ENCODE measurements around the gene SLC35B2. TPM values are rescaled to one million over a fixed set of nuclear protein-coding genes. Genes with fewer than 3 reads are reported as not detected.

SLC35B2 gene, protein sequence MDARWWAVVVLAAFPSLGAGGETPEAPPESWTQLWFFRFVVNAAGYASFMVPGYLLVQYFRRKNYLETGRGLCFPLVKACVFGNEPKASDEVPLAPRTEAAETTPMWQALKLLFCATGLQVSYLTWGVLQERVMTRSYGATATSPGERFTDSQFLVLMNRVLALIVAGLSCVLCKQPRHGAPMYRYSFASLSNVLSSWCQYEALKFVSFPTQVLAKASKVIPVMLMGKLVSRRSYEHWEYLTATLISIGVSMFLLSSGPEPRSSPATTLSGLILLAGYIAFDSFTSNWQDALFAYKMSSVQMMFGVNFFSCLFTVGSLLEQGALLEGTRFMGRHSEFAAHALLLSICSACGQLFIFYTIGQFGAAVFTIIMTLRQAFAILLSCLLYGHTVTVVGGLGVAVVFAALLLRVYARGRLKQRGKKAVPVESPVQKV
- total RNA-seq (2014; rRNA removed; shearing (Covaris generic); ENCODE audit: low replicate concordance) = 30.0 and 49.9 TPM in 2 replicates

DNA sequence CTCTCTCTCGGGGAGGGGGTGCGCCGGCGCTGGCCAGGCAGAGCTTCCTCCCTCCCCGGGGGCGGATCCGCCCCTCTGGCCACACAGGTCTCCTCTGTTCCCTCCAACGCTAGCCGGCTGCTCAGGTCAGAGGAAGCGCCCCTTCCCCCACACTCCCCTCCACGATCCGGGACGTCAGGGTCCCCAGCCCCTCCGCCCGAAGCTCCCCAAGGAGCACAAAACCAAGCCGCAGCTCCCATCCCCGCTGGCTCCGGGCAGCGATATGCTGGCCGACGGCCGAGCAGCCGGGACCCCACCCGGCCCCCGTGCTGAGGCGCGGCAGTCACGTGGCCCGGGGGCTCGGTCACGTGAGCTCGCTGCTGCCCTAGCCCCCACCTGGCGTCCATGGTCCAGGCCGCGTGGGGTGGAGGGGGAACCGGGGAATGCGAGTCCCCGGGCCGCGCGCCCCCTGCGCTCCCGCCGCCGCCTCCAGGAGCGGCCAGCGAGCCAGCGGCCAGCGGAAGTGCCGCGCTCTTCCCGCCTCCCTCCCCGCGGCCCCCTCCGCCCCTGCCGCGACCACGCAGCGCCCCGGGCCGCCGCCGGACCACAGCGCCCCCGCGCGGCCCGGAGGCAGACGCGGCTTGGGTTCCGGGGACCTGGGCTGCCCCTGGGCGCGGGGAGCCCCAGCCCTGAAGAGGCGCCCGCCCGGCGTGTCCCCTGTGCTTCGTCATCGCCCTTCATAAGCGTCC, at the start of gene SLC35B2:
Gene SLC35B2, minus strand, starts transcription at position 504 of the 728 bp plus-strand sequence. Its CDS starts 118 bp downstream, at position 386.
- no peaks in the 10 kb centered on the region for H3K9me3 ChIP-seq (ENCODE audit: low read length)
- peak within 1 kb of the TSS; percentile 76 for H2AFZ ChIP-seq (ENCODE audit: low read length)
- no peaks in the 10 kb centered on the region for H3K27me3 ChIP-seq (ENCODE audit: low read length)
- peaks cover 13% of the 10 kb centered on the region for H3K79me2 ChIP-seq (ENCODE audit: low read length)
- peak within 1 kb of the TSS; percentile 53 for H3K27ac ChIP-seq (ENCODE audit: low read length)
- H3K9ac ChIP-seq (ENCODE audit: low read length) = peak within 1 kb of the TSS; percentile 92
- H3K4me1 ChIP-seq (ENCODE audit: low read length) = peaks cover 68% of the 10 kb centered on the region
- peaks cover 6% of the 10 kb centered on the region for H4K20me1 ChIP-seq (ENCODE audit: insufficient read depth, low read depth, low read length)
- H3K36me3 ChIP-seq (ENCODE audit: insufficient read depth, low read length) = peaks cover 30% of the 10 kb centered on the region
- H3K4me3 ChIP-seq (ENCODE audit: low read length) = peak within 1 kb of the TSS; percentile 96
- H3K9me2 ChIP-seq (replicated peaks; ENCODE audit: insufficient read depth, low read length) = no peaks in the 10 kb centered on the region
- peak within 1 kb of the TSS; percentile 95 for H3K4me2 ChIP-seq (ENCODE audit: low read depth, low read length, poor library complexity, severe bottlenecking)
- peak; percentile 91 for DNase-seq

DNA sequence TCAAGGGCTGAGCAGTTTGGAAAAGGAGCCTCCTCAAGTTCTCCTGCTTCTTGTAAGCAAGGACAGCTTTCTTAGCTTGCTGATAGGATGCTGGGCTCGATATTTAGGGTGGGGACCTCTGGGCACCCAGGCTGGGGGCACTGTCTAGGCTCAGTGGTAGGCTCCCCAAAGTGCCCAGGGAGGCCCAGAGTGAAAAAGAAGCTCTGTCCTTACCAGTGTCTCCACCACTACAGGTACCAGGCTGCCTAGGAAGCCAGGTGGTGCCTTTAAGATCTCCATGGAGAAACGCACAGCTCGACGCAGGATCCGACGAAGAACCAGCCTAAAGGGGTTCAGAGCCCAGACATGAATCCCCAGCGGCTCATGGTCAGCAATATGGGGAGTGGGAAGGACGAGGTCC, 49.4 kb upstream of the SLC35B2 start:
- Histone ChIP-seq H3K27ac (ENCODE audit: low read length) (no peak overlapping the region), H3K4me1 (ENCODE audit: low read length) (peaks cover 3% of the 10 kb centered on the region), H3K4me2 (ENCODE audit: low read depth, low read length, poor library complexity, severe bottlenecking) (no peak overlapping the region), H3K9me3 (ENCODE audit: low read length) (no peaks in the 10 kb centered on the region), H2AFZ (ENCODE audit: low read length) (no peak overlapping the region), H3K9ac (ENCODE audit: low read length) (no peak overlapping the region), H3K4me3 (ENCODE audit: low read length) (no peak overlapping the region), H3K36me3 (ENCODE audit: insufficient read depth, low read length) (peaks cover 9% of the 10 kb centered on the region; the same call in 1 of the 2 replicates), H3K79me2 (ENCODE audit: low read length) (peaks cover 5% of the 10 kb centered on the region), H4K20me1 (ENCODE audit: insufficient read depth, low read depth, low read length) (no peaks in the 10 kb centered on the region), H3K9me2 (replicated peaks; ENCODE audit: insufficient read depth, low read length) (no peaks in the 10 kb centered on the region), H3K27me3 (ENCODE audit: low read length) (no peaks in the 10 kb centered on the region)
- DNase-seq = no peak

DNA sequence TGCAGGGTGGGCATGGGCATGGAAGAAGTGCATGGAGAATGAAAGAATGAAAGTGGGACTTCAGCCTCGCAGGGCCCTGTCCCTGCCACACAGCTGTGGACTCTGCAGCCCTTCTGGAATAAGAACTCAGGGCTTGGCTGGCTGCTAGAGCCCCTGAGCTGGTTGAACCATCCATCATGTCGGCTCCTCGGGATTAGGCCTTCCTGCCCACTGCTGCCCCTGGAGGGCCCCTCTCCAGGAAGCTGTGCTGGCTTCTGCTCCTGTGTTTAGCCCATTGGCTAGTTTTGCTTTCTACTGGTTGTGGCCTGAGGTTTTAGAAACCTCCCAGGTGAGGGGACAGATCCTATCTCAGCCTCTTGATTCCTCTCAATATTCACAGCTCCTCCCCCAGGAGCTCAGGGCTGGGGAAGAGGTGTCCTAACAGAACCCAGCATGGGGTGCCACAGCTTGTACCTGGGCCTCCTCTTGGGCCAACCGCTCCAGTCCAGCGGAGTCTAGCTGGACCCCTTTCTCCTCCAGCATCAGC, 47.9 kb upstream of the SLC35B2 start:
- no peak overlapping the region for H3K4me3 ChIP-seq (ENCODE audit: low read length)
- H3K9me2 ChIP-seq (replicated peaks; ENCODE audit: insufficient read depth, low read length) = no peaks in the 10 kb centered on the region
- H3K9me3 ChIP-seq (ENCODE audit: low read length) = no peaks in the 10 kb centered on the region
- no peaks in the 10 kb centered on the region for H3K4me1 ChIP-seq (ENCODE audit: low read length)
- H3K27me3 ChIP-seq (ENCODE audit: low read length) = no peaks in the 10 kb centered on the region
- H3K4me2 ChIP-seq (ENCODE audit: low read depth, low read length, poor library complexity, severe bottlenecking) = no peak overlapping the region
- no peak overlapping the region for H3K27ac ChIP-seq (ENCODE audit: low read length)
- H3K9ac ChIP-seq (ENCODE audit: low read length) = no peak overlapping the region
- H3K36me3 ChIP-seq (ENCODE audit: insufficient read depth, low read length) = peaks cover 8% of the 10 kb centered on the region; the same call in 1 of the 2 replicates
- DNase-seq = no peak
- H4K20me1 ChIP-seq (ENCODE audit: insufficient read depth, low read depth, low read length) = no peaks in the 10 kb centered on the region
- H3K79me2 ChIP-seq (ENCODE audit: low read length) = no peaks in the 10 kb centered on the region
- no peak overlapping the region for H2AFZ ChIP-seq (ENCODE audit: low read length)

DNA sequence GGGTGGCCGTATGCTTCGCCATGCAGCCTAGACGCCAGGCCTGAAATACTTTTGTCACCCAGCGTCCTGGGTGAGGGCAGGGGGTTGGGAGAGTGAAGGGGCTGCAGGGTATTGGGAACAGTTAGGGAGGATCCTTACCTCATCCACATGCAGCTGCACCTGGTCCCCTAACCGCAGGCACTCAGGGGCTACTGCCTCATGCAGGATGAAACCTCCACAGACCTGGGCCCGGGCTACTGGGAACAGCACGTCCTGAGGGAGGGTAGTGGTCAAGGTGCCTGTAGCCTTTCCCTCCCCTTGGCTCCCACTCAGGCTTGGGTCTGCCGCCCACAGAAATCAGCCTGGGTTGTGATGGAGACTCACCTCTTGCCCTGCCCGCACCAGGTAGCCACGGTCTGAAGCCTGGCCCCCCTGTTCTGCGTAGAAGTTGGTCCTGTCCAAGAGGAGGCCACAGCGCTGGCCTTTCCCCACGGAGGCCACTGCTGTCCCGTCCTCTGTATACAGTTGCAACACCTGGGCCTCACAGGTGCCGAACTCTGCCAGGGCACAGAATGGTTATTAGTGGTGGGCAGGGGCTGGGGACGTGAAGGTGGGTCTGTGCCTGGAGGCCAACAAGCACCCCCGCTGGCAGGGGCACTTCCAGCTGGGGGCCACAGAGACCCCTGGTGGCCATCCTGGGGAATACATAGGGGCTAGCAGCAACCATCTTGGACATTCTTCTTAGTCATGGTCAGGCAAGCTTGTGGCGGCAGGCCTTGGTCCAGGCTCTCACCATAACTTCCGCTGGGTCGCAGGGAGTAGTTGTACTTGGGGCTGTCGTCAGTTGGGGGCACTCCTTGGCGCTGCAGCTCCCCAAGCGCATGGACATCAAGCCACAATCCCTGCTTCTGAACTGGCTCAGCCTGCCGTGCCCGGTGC, 47.2 kb upstream of the SLC35B2 start:
- no peaks in the 10 kb centered on the region for H3K79me2 ChIP-seq (ENCODE audit: low read length)
- no peak overlapping the region for H3K9ac ChIP-seq (ENCODE audit: low read length)
- H3K4me2 ChIP-seq (ENCODE audit: low read depth, low read length, poor library complexity, severe bottlenecking) = no peak overlapping the region
- no peaks in the 10 kb centered on the region for H4K20me1 ChIP-seq (ENCODE audit: insufficient read depth, low read depth, low read length)
- no peaks in the 10 kb centered on the region for H3K27me3 ChIP-seq (ENCODE audit: low read length)
- peak; percentile 64 for DNase-seq
- no peak overlapping the region for H3K4me3 ChIP-seq (ENCODE audit: low read length)
- H2AFZ ChIP-seq (ENCODE audit: low read length) = no peak overlapping the region
- no peaks in the 10 kb centered on the region for H3K4me1 ChIP-seq (ENCODE audit: low read length)
- H3K9me3 ChIP-seq (ENCODE audit: low read length) = no peaks in the 10 kb centered on the region
- no peaks in the 10 kb centered on the region for H3K9me2 ChIP-seq (replicated peaks; ENCODE audit: insufficient read depth, low read length)
- peaks cover 1% of the 10 kb centered on the region; the same call in 1 of the 2 replicates for H3K36me3 ChIP-seq (ENCODE audit: insufficient read depth, low read length)
- H3K27ac ChIP-seq (ENCODE audit: low read length) = no peak overlapping the region

DNA sequence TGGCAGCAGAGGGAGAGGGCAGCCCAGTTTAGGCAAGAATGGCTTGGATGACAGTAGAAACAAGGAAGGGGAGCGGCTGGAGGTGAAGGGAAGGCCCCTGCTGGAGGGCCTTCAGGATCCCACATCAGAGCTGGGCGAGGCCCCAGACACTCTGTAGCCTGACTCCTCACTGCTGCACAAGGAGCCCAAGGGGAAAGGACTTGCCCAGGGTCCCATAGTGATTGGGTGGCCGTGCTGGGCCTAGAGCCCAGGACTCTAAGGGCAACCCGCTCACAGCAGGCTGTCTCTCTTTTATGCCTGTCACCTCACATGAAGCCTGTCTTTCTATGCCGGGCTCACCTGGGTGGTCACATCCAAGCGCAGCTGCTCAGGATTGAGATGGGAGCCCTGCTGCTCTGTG, 46.5 kb upstream of the SLC35B2 start:
- H3K27ac ChIP-seq (ENCODE audit: low read length) = no peak overlapping the region
- no peaks in the 10 kb centered on the region for H4K20me1 ChIP-seq (ENCODE audit: insufficient read depth, low read depth, low read length)
- H3K4me1 ChIP-seq (ENCODE audit: low read length) = no peaks in the 10 kb centered on the region
- no peaks in the 10 kb centered on the region for H3K9me3 ChIP-seq (ENCODE audit: low read length)
- H3K9me2 ChIP-seq (replicated peaks; ENCODE audit: insufficient read depth, low read length) = no peaks in the 10 kb centered on the region
- H3K79me2 ChIP-seq (ENCODE audit: low read length) = no peaks in the 10 kb centered on the region
- no peak overlapping the region for H2AFZ ChIP-seq (ENCODE audit: low read length)
- no peak overlapping the region for H3K4me3 ChIP-seq (ENCODE audit: low read length)
- no peak overlapping the region for H3K9ac ChIP-seq (ENCODE audit: low read length)
- H3K27me3 ChIP-seq (ENCODE audit: low read length) = no peaks in the 10 kb centered on the region
- no peak for DNase-seq
- H3K4me2 ChIP-seq (ENCODE audit: low read depth, low read length, poor library complexity, severe bottlenecking) = no peak overlapping the region
- H3K36me3 ChIP-seq (ENCODE audit: insufficient read depth, low read length) = no peaks in the 10 kb centered on the region

DNA sequence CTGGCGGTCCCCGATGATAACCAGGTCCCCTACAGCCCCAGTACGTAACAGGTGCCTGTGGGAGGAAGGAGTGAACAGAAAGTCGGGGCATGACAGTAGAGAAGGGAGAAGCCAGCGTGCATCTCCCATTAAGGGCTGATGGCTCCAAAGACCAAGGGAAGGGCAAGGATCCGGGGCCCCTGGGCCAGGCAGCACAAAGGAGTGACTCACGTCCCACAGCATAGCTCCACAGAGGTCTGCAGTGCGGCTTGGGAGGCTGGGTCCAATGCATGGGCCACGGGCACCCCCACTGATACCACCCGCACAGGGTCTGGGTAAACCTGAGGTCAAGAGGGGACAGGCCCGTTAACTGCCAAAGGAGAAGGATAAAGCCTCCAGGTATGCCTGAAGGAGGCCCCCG, 45.5 kb upstream of the SLC35B2 start:
- DNase-seq = no peak
- Histone ChIP-seq H2AFZ (ENCODE audit: low read length) (no peak overlapping the region), H3K36me3 (ENCODE audit: insufficient read depth, low read length) (no peaks in the 10 kb centered on the region), H3K4me2 (ENCODE audit: low read depth, low read length, poor library complexity, severe bottlenecking) (no peak overlapping the region), H4K20me1 (ENCODE audit: insufficient read depth, low read depth, low read length) (no peaks in the 10 kb centered on the region), H3K27ac (ENCODE audit: low read length) (no peak overlapping the region), H3K4me1 (ENCODE audit: low read length) (no peaks in the 10 kb centered on the region), H3K9ac (ENCODE audit: low read length) (no peak overlapping the region), H3K4me3 (ENCODE audit: low read length) (no peak overlapping the region), H3K9me3 (ENCODE audit: low read length) (no peaks in the 10 kb centered on the region), H3K79me2 (ENCODE audit: low read length) (no peaks in the 10 kb centered on the region), H3K27me3 (ENCODE audit: low read length) (no peaks in the 10 kb centered on the region), H3K9me2 (replicated peaks; ENCODE audit: insufficient read depth, low read length) (no peaks in the 10 kb centered on the region)

DNA sequence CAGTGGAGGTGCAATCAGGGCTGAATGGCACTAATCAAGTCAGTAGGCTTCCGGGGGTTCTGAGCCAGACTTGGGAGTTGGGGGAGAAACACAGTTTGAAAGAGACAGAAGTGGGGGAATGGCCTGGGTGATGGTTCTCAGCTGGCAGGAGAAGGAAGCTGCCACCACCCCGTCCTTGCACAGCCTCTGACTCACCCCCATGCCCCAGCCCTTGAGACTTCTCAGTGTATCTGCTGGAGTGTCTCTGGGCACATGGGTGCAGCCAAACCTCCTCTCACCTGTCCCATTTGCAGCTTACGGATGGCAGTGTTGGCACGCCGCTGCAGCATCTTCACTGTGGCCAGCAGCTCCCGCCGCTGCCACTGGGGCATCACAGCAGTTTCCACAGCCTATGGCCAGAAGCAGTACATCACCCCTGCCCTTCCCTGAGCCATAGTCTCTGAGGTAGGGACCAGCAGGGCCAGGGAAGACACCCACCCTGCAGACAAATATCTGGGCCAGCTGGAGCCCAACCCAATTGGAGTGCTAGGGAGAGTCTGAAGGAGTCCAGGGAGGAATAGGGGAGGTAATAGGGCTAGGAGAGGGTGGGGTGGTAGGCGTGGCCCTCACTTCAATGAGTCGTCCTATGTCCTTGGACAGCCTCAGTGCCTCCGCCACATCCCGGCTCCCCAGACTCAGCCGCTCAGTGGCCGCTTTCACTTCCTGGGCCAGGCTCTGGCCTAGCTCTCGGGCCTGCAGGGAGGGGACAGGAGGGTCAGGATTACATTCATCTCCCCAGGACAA, 44.6 kb upstream of the SLC35B2 start:
- H3K9me3 ChIP-seq (ENCODE audit: low read length) = no peaks in the 10 kb centered on the region
- H4K20me1 ChIP-seq (ENCODE audit: insufficient read depth, low read depth, low read length) = no peaks in the 10 kb centered on the region
- H3K4me3 ChIP-seq (ENCODE audit: low read length) = no peak overlapping the region
- no peak for DNase-seq
- no peaks in the 10 kb centered on the region for H3K4me1 ChIP-seq (ENCODE audit: low read length)
- H3K79me2 ChIP-seq (ENCODE audit: low read length) = no peaks in the 10 kb centered on the region
- no peak overlapping the region for H2AFZ ChIP-seq (ENCODE audit: low read length)
- H3K9me2 ChIP-seq (replicated peaks; ENCODE audit: insufficient read depth, low read length) = no peaks in the 10 kb centered on the region
- H3K36me3 ChIP-seq (ENCODE audit: insufficient read depth, low read length) = no peaks in the 10 kb centered on the region
- H3K4me2 ChIP-seq (ENCODE audit: low read depth, low read length, poor library complexity, severe bottlenecking) = no peak overlapping the region
- no peaks in the 10 kb centered on the region for H3K27me3 ChIP-seq (ENCODE audit: low read length)
- no peak overlapping the region for H3K27ac ChIP-seq (ENCODE audit: low read length)
- H3K9ac ChIP-seq (ENCODE audit: low read length) = no peak overlapping the region

All from Karpas-422 (cell line).